Testis (tissue), 2 donors: ENCODE results near the gene EFCAB9.

ENCODE experiments used
- CTCF ChIP-seq, 3 experiments: fragments of 450-650 bp in 2 of 3; fragments of 200-600 bp in 1 of 3; sonication (generic) in 1 of 3; IDR thresholded peaks; one replicate each; pipeline ENCODE4 v1.5.1; 2016 to 2019; ENCODE audit warnings: antibody characterized with exemption in 3 of 3, mild to moderate bottlenecking in 2 of 3, moderate library complexity in 1 of 3
- POLR2A ChIP-seq: fragments of 450-650 bp; IDR thresholded peaks from one replicate; pipeline ENCODE4 v1.6.1; 2017; ENCODE audit warnings: antibody characterized with exemption, mild to moderate bottlenecking, moderate library complexity

- TF ChIP-seq CTCF (IDR thresholded peaks at IDR 0.05) (no peak), POLR2A (no peak)
Measured at GRCh38 chr5:172185096-172185461, 8.9 kb upstream of the EFCAB9 start.
